ENCODE results near the gene SDK1.

GRCh38 chr7:4086723-4087122 is 785.7 kb downstream of the SDK1 start:
- TF ChIP-seq CTCF (IDR thresholded peaks at IDR 0.05) = no peak
- TF ChIP-seq POLR2AphosphoS5 (IDR thresholded peaks at IDR 0.05) = no peak
